SIG-M5 treated with dmso at 0.1 percent for 504 hours (cell line): ENCODE results near the gene GMEB2.

Source experiments
- DNase-seq: peaks from one replicate; lab custom pipeline; 2025; ENCODE audit not compliant: unreplicated experiment; lab: John Stamatoyannopoulos, UW

GMEB2 gene

GRCh38 chr20:63547725-63548480 lies 79.0 kb downstream of the GMEB2 start, which contains the start of gene SRMS:
TSS of gene SRMS (minus strand) at chr20:63547749. CDS start at chr20:63547463, 286 bp downstream.
- no peak for DNase-seq

- no peak for DNase-seq
Measured at GRCh38 chr20:63546956-63547724, 79.8 kb downstream of the GMEB2 start.

- no peak for DNase-seq
Measured at GRCh38 chr20:63546256-63546955, 80.5 kb downstream of the GMEB2 start.

- DNase-seq = no peak
Measured at GRCh38 chr20:63545814-63546213, 81.1 kb downstream of the GMEB2 start.

- peak; percentile 46 for DNase-seq
Measured at GRCh38 chr20:63544958-63545516, 81.9 kb downstream of the GMEB2 start.

- no peak for DNase-seq
Measured at GRCh38 chr20:63544241-63544957, 82.5 kb downstream of the GMEB2 start.

- no peak for DNase-seq
Measured at GRCh38 chr20:63543733-63544132, 83.2 kb downstream of the GMEB2 start.

- DNase-seq = no peak
Measured at GRCh38 chr20:63543131-63543530, 83.8 kb downstream of the GMEB2 start.

GRCh38 chr20:63542696-63543095 lies 84.2 kb downstream of the GMEB2 start:
- DNase-seq = no peak

- DNase-seq = no peak
Measured at GRCh38 chr20:63542031-63542559, 84.8 kb downstream of the GMEB2 start.

GRCh38 chr20:63541371-63541770 lies 85.5 kb downstream of the GMEB2 start:
- DNase-seq = no peak

- no peak for DNase-seq
Measured at GRCh38 chr20:63540417-63541186, 86.3 kb downstream of the GMEB2 start.

- no peak for DNase-seq
Measured at GRCh38 chr20:63539441-63540370, 87.2 kb downstream of the GMEB2 start.

GRCh38 chr20:63539092-63539430 lies 87.8 kb downstream of the GMEB2 start:
- DNase-seq = no peak

GRCh38 chr20:63538204-63539091 lies 88.5 kb downstream of the GMEB2 start:
- DNase-seq = peak; percentile 69
